Tibial artery (tissue), 4 donors: Measurements from ENCODE around the gene EGFLAM.

Source experiments
- DNase-seq, 2 donors: peaks; one replicate each; pipeline ENCODE4 v3.0.0-alpha.2; 2019
- H3K27ac ChIP-seq, 2 donors: fragments of 200-600 bp; sonication (generic) in 1 of 2; 1 replicate in 1 of 2; 2 replicates in 1 of 2; pipeline ENCODE4 v1.5.1; 2018 to 2019; ENCODE audit warnings: mild to moderate bottlenecking in 1 of 2
- H3K27me3 ChIP-seq, 2 donors: fragments of 200-600 bp; sonication (generic) in 1 of 2; one replicate each; pipeline versions ENCODE4 v1.5.1 to v1.6.0; 2016 to 2019
- H3K36me3 ChIP-seq, 3 donors: fragments of 200-600 bp; sonication (generic) in 2 of 3; one replicate each; pipeline ENCODE4 v1.5.1; 2016 to 2019; ENCODE audit warnings: mild to moderate bottlenecking in 2 of 3
- H3K4me1 ChIP-seq, 4 donors: fragments of 200-600 bp; sonication (generic) in 2 of 4; 1 replicate in 3 of 4; 2 replicates in 1 of 4; pipeline ENCODE4 v1.5.1; 2016 to 2019
- H3K4me3 ChIP-seq, 2 donors: fragments of 200-600 bp; sonication (generic) in 1 of 2; 1 replicate in 1 of 2; 2 replicates in 1 of 2; pipeline ENCODE4 v1.5.1; 2018 to 2019; ENCODE audit warnings: mild to moderate bottlenecking in 2 of 2
- H3K9me3 ChIP-seq, 3 donors: fragments of 200-600 bp; sonication (generic) in 1 of 3; one replicate each; pipeline ENCODE4 v1.5.1; 2016 to 2019
- CTCF ChIP-seq, 2 experiments: fragments of 200-600 bp in 1 of 2; fragments of 450-650 bp in 1 of 2; IDR thresholded peaks; one replicate each; pipeline ENCODE4 v1.5.1; 2017 to 2019; ENCODE audit warnings: antibody characterized with exemption in 2 of 2, mild to moderate bottlenecking in 1 of 2, moderate library complexity in 1 of 2
- intact Hi-C: fragments of 100-400 bp; cut with DNase I; formaldehyde crosslinking; loops from one replicate; pipeline ENCODE4 v1.15.0; 2023; ENCODE audit warnings: low total_unique reads

The EGFLAM gene

GRCh38 chr5:38265546-38266179 is 7.3 kb downstream of the EGFLAM start:
- no peaks in the 10 kb centered on the region for H3K4me1 ChIP-seq
- DNase-seq: peak in 1 of 2 donors; percentile 36
- intact Hi-C loops: no loop called here
- H3K4me3 ChIP-seq: no peak overlapping the region
- no peak overlapping the region for H3K27ac ChIP-seq
- no peaks in the 10 kb centered on the region for H3K36me3 ChIP-seq
- no peaks in the 10 kb centered on the region for H3K9me3 ChIP-seq
- TF ChIP-seq CTCF (IDR thresholded peaks at IDR 0.05): peak; percentile 46 to 55
- peaks cover 0 to 20% of the 10 kb centered on the region in 2 donors for H3K27me3 ChIP-seq

GRCh38 chr5:38267372-38267771 is 9.0 kb downstream of the EGFLAM start:
- intact Hi-C loops: no loop called here
- Histone ChIP-seq H3K36me3 (no peaks in the 10 kb centered on the region), H3K4me1 (no peaks in the 10 kb centered on the region), H3K27ac (no peak overlapping the region), H3K4me3 (no peak overlapping the region), H3K27me3 (peaks cover 0 to 20% of the 10 kb centered on the region in 2 donors), H3K9me3 (no peaks in the 10 kb centered on the region)
- TF ChIP-seq CTCF (IDR thresholded peaks at IDR 0.05): no peak
- no peak for DNase-seq

GRCh38 chr5:38273626-38274025 is 15.3 kb downstream of the EGFLAM start:
- no peak for DNase-seq
- intact Hi-C loops: no loop called here
- H3K27me3 ChIP-seq: no peaks in the 10 kb centered on the region
- no peaks in the 10 kb centered on the region for H3K36me3 ChIP-seq
- H3K4me3 ChIP-seq: no peak overlapping the region
- peaks cover 0 to 25% (median 15%) of the 10 kb centered on the region in 3 donors for H3K9me3 ChIP-seq
- no peaks in the 10 kb centered on the region for H3K4me1 ChIP-seq
- TF ChIP-seq CTCF (IDR thresholded peaks at IDR 0.05): no peak
- H3K27ac ChIP-seq: no peak overlapping the region

GRCh38 chr5:38274370-38274769 is 16.0 kb downstream of the EGFLAM start:
- no peaks in the 10 kb centered on the region for H3K27me3 ChIP-seq
- intact Hi-C loops: no loop called here
- no peak overlapping the region for H3K27ac ChIP-seq
- peaks cover 0 to 25% (median 15%) of the 10 kb centered on the region in 3 donors for H3K9me3 ChIP-seq
- TF ChIP-seq CTCF (IDR thresholded peaks at IDR 0.05): no peak
- no peak for DNase-seq
- H3K4me1 ChIP-seq: no peaks in the 10 kb centered on the region
- H3K4me3 ChIP-seq: no peak overlapping the region
- H3K36me3 ChIP-seq: no peaks in the 10 kb centered on the region

- H3K27ac ChIP-seq: no peak overlapping the region
Observed at GRCh38 chr5:38284384-38284783, 26.0 kb downstream of the EGFLAM start.

More at GRCh38 chr5:38284384-38284783, 26.0 kb downstream of the EGFLAM start:
- intact Hi-C loops: no loop called here
- no peak overlapping the region for H3K4me3 ChIP-seq
- no peak for DNase-seq
- no peaks in the 10 kb centered on the region for H3K4me1 ChIP-seq
- TF ChIP-seq CTCF (IDR thresholded peaks at IDR 0.05): no peak
- H3K36me3 ChIP-seq: no peaks in the 10 kb centered on the region
- H3K27me3 ChIP-seq: no peaks in the 10 kb centered on the region
- no peaks in the 10 kb centered on the region for H3K9me3 ChIP-seq
